Thymus (tissue), 11 donors: ENCODE results near the gene MTMR2. TPM values are rescaled to one million over a fixed set of nuclear protein-coding genes. Genes with fewer than 3 reads are reported as not detected.
"Not testable (repeated sequence)": the region's sequence is repeated elsewhere in the genome, so short reads cannot be mapped to it uniquely, and the experiment has no call there.

ENCODE experiments used
- DNase-seq, 9 donors: peaks; one replicate each; pipeline ENCODE4 v3.0.0-alpha.2; 2013; ENCODE audit warnings: low spot score in 9 of 9, low read depth in 6 of 9, missing footprints in 1 of 9
- H3K27ac ChIP-seq, 2 donors: one replicate each; pipeline ENCODE4 v1.5.1; 2013; ENCODE audit warnings: control low read depth in 1 of 2, low read depth in 1 of 2, low read length in 1 of 2, mild to moderate bottlenecking in 1 of 2, moderate library complexity in 1 of 2
- H3K27me3 ChIP-seq, 2 donors: one replicate each; pipeline ENCODE4 v1.5.1; 2013; ENCODE audit warnings: low read length in 1 of 2; ENCODE audit not compliant: control insufficient read depth in 2 of 2, insufficient read depth in 1 of 2
- H3K36me3 ChIP-seq, 2 donors: one replicate each; pipeline ENCODE4 v1.5.1; 2013; ENCODE audit warnings: low read length in 1 of 2, mild to moderate bottlenecking in 1 of 2, moderate library complexity in 1 of 2; ENCODE audit not compliant: control insufficient read depth in 2 of 2, insufficient read depth in 2 of 2
- H3K4me1 ChIP-seq, 2 donors: one replicate each; pipeline ENCODE4 v1.5.1; 2013; ENCODE audit warnings: low read length in 2 of 2; ENCODE audit not compliant: control insufficient read depth in 2 of 2, insufficient read depth in 2 of 2
- H3K4me3 ChIP-seq, 2 donors: one replicate each; pipeline ENCODE4 v1.5.1; 2013; ENCODE audit warnings: low read length in 2 of 2, control low read depth in 1 of 2, mild to moderate bottlenecking in 1 of 2
- H3K9me3 ChIP-seq, 2 donors: one replicate each; pipeline ENCODE4 v1.5.1; 2013; ENCODE audit warnings: low read length in 1 of 2, mild to moderate bottlenecking in 1 of 2; ENCODE audit not compliant: control insufficient read depth in 2 of 2, insufficient read depth in 1 of 2
- WGBS: extraction: QIAGEN DNeasy Blood & Tissue Kit; methylation state at CpG from one replicate; pipeline ENCODE4 v1.1.7; 2013; 5-methylcytosine and 5-hydroxymethylcytosine counted together
- polyA plus RNA-seq: library from polyadenylated mRNA; stranded (reverse); fragments of 200-250 nt; gene quantifications from one replicate; pipeline ENCODE4 v1.2.3, GENCODE V29; 2013
- total RNA-seq: library from RNA; stranded (reverse); fragments of 120-200 nt; gene quantifications from one replicate; pipeline ENCODE4 v1.2.4, GENCODE V29; 2013
- donor health status: healthy.

The MTMR2 gene
- total and polyA plus RNA-seq, 2 donors: 11.4 to 13.8 TPM

DNA sequence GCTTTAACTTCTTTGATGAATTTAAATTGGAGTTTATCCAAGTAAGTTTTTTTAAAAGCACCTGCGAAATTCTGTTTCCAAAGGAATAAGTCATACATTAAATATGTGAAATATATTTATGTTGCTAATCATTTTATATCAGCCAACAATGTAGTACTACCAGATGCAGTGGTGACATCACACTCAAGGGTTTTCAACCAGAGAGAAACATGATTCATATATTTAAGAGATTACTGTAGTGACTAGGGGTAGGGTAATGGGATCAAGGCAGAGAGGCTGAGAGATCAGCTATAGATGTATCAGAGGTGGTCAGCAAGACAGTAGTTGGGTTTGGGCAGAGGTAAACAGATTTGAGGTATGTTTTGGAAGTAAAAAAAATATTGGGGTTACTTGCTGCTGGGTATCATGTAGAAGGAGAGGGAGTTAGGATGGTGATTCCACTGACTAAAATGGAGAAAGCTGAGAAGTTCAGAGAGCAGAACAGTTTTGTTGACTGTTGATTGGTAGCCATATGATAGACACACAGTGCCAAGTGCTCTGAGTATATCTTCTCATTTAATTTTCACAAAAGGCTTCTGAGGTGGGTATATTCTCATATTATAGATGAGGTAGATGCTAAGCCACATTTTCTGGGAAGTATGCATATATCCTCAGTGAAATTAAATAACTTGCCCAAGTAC lies 94.2 kb downstream of the MTMR2 start:
- no peak overlapping the region for H3K4me3 ChIP-seq
- peaks cover 15 to 68% of the 10 kb centered on the region in 2 donors for H3K36me3 ChIP-seq
- H3K9me3 ChIP-seq: no peaks in the 10 kb centered on the region
- DNase-seq: no peak
- 98% methylated on average over 1 of the region's 1 CpG for WGBS
- H3K4me1 ChIP-seq: no peaks in the 10 kb centered on the region
- H3K27me3 ChIP-seq: no peaks in the 10 kb centered on the region
- no peak overlapping the region for H3K27ac ChIP-seq

DNA sequence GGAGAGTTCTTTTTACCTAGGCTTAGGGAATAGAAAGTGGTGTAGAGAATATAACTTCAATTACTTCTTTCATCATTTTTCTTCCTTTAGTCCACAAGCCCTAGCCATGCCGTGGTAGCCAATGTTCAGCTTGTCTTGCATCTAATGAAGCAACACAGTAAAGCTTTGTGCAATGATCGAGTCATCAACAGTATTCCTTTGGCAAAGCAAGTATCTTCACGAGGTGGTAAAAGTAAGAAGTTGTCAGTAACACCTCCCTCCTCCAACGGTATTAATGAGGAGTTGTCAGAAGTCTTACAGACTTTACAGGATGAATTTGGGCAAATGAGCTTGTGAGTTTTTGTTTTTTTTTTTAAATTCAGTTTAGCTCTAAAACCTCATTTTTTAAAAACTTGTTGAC lies 96.2 kb downstream of the MTMR2 start:
- Histone ChIP-seq H3K27ac (no peak overlapping the region), H3K27me3 (no peaks in the 10 kb centered on the region), H3K36me3 (peaks cover 19 to 67% of the 10 kb centered on the region in 2 donors), H3K4me3 (no peak overlapping the region), H3K4me1 (no peaks in the 10 kb centered on the region), H3K9me3 (no peaks in the 10 kb centered on the region)
- 95% methylated on average over 4 of the region's 4 CpGs for WGBS
- no peak for DNase-seq

DNA sequence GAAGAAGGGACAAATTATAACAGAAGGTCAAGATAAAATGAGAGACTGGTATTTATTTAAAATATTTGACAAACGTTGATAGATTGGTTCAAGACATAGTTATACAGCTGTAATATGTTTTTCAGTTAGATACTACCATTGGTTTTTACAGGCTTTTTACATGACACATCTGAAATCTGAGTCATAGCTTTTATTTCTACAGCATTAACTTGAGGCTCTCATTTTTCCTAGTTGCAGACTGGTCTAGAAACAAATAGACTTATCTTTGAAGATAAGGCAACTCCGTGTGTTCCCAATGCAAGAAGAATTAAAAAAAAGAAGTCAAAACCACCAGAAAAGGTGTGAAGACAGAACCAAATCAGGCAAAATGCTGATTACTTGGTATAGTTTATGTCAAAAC lies 102.3 kb downstream of the MTMR2 start:
- no peaks in the 10 kb centered on the region for H3K4me1 ChIP-seq
- no peak overlapping the region for H3K27ac ChIP-seq
- H3K4me3 ChIP-seq: no peak overlapping the region
- DNase-seq: no peak
- H3K36me3 ChIP-seq: peaks cover 19 to 48% of the 10 kb centered on the region in 2 donors
- 98% methylated on average over 2 of the region's 2 CpGs for WGBS
- no peaks in the 10 kb centered on the region for H3K27me3 ChIP-seq
- H3K9me3 ChIP-seq: no peaks in the 10 kb centered on the region

DNA sequence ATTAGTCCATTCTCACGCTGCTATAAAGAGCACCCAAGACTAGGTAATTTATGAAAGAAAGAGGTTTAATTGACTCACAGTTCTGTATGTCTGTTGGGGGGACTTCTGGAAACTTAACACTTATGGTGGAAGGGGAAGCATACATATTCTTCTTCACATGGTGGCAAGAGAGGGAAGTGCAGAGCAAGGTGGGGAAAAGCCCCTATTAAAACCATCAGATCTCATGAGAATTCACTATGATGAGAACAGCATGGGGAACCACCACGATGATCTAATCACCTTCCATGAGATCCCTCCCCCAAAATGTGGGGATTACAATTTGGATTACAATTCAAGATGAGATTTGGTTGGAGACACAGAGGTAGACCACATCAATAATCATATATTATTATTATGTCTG lies 107.9 kb downstream of the MTMR2 start:
- H3K27me3 ChIP-seq: no peaks in the 10 kb centered on the region
- WGBS: 98% methylated on average over 2 of the region's 2 CpGs
- H3K4me3 ChIP-seq: no peak overlapping the region
- no peak overlapping the region for H3K27ac ChIP-seq
- H3K36me3 ChIP-seq: peaks cover 18 to 33% of the 10 kb centered on the region in 2 donors
- H3K9me3 ChIP-seq: no peaks in the 10 kb centered on the region
- no peak for DNase-seq
- no peaks in the 10 kb centered on the region for H3K4me1 ChIP-seq

DNA sequence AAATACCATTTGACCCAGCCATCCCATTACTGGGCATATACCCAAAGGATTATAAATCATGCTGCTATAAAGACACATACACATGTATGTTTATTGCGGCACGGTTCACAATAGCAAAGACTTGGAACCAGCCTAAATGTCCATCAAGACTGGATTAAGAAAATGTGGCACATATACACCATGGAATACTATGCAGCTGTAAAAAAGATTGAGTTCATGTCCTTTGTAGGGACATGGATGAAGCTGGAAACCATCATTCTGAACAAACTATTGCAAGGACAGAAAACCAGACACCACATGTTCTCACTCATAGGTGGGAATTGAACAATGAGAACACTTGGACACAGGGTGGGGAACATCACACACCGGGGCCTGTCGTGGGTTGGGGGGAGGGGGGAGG lies 112.9 kb downstream of the MTMR2 start:
- WGBS: over 99% methylated on average over 4 of the region's 4 CpGs
- H3K36me3 ChIP-seq: peaks cover 15 to 19% of the 10 kb centered on the region in 2 donors
- not testable (repeated sequence) for H3K27ac ChIP-seq

DNA sequence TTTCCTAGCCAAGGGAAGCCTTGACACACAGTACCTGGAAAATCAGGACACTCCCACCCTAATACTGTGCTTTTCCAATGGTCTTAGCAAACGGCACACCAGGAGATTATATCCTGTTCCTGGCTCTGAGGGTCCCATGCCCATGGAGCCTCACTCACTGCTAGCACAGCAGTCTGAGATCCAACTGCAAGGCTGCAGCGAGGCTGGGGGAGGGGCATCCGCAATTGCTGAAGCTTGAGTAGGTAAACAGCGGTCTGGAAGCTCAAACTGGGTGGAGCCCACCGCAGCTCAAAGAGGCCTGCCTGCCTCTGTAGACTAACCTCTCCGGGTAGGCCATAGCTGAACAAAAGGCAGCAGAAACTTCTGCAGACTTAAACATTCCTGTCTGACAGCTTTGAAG lies 117.4 kb downstream of the MTMR2 start:
- not testable (repeated sequence) for H3K4me3 ChIP-seq, DNase-seq, H3K27ac ChIP-seq, H3K27me3 ChIP-seq, H3K9me3 ChIP-seq, H3K4me1 ChIP-seq
- WGBS: 98% methylated on average over 6 of the region's 6 CpGs
- H3K36me3 ChIP-seq: peaks cover 12 to 23% of the 10 kb centered on the region in 2 donors

More for the DNA sequence above, 112.9 kb downstream of the MTMR2 start:
- not testable (repeated sequence) for H3K9me3 ChIP-seq, H3K27me3 ChIP-seq, H3K4me1 ChIP-seq, DNase-seq, H3K4me3 ChIP-seq

DNA sequence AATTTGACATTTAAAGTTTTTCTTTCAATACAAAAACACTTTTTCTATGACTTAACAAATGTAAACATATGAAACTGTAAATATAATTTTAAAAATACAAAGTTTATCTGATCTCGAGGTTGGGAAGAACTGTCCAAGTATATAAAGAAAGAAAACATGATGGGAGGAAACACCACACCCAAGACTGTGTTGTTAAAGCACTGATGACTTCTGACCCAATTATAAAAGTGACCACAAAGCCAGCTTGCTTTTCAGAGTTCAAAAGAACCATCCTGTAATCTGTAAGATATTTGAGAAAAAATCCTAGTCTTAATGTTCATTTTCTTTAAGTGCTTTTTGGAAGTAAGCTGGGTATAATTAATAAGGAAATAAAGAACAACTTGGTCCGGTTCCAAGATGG lies 118.0 kb downstream of the MTMR2 start:
- Histone ChIP-seq H3K4me1 (no peaks in the 10 kb centered on the region), H3K27ac (no peak overlapping the region), H3K27me3 (no peaks in the 10 kb centered on the region), H3K4me3 (no peak overlapping the region), H3K9me3 (no peaks in the 10 kb centered on the region), H3K36me3 (peaks cover 12 to 23% of the 10 kb centered on the region in 2 donors)
- WGBS: 95% methylated on average over 2 of the region's 2 CpGs
- DNase-seq: no peak

DNA sequence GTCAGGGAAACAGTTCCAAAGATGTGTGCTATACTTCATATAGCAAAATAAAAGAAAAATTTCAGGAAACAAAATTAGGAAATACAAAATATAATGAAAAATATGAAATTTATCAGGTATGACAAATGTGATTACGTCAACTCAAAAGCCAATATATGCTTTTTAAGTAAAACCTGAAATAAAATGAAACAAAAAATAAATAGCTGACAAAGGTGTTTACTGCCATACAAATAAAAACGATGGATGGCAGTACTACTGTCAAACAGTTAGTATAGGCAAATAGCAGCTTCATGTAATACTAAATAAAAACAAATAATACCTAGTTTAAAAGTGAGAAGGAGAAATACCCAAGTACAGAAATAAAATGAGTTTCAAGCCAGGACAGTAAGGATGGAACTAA lies 119.9 kb downstream of the MTMR2 start:
- H3K27me3 ChIP-seq: no peaks in the 10 kb centered on the region
- WGBS: 98% methylated on average over 2 of the region's 2 CpGs
- H3K27ac ChIP-seq: no peak overlapping the region
- H3K9me3 ChIP-seq: no peaks in the 10 kb centered on the region
- no peak for DNase-seq
- H3K4me3 ChIP-seq: no peak overlapping the region
- peaks cover 16 to 39% of the 10 kb centered on the region in 2 donors for H3K36me3 ChIP-seq
- H3K4me1 ChIP-seq: no peaks in the 10 kb centered on the region

DNA sequence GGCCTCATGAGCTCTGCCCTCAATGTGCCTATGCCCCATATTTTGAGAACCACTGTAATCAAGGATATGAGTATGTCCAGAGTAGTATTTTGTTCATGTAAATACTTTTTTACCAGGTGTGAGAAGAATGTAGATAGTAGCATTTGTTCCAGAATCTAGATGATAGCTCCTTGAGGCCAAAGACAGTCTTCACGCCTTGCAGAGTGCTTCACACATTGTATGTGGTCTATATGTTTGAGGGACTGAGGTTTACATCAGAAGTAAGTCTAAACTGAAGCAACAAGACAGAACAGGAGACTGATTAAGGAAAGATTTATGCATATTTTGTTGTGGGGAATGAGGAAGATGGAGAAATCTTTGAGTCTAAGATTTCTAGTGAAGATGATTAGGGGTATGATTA lies 121.1 kb downstream of the MTMR2 start:
- H3K4me3 ChIP-seq: no peak overlapping the region
- DNase-seq: no peak
- no peaks in the 10 kb centered on the region for H3K27me3 ChIP-seq
- H3K27ac ChIP-seq: no peak overlapping the region
- H3K9me3 ChIP-seq: no peaks in the 10 kb centered on the region
- WGBS: 97% methylated on average over 1 of the region's 1 CpG
- no peaks in the 10 kb centered on the region for H3K4me1 ChIP-seq
- H3K36me3 ChIP-seq: peaks cover 16 to 39% of the 10 kb centered on the region in 2 donors
